Lower leg skin (tissue), 3 donors: Measurements from ENCODE around the gene IL13RA1.

ENCODE experiments used
- CTCF ChIP-seq, 3 donors: fragments of 450-650 bp; IDR thresholded peaks; one replicate each; pipeline ENCODE4 v1.5.1; 2016; ENCODE audit warnings: antibody characterized with exemption in 3 of 3, mild to moderate bottlenecking in 3 of 3, moderate library complexity in 2 of 3
- POLR2A ChIP-seq, 2 donors: fragments of 450-650 bp; IDR thresholded peaks; one replicate each; pipeline ENCODE4 v1.6.1; 2016 to 2017; ENCODE audit warnings: antibody characterized with exemption in 2 of 2, mild to moderate bottlenecking in 1 of 2, moderate library complexity in 1 of 2

- no peak for TF ChIP-seq CTCF (IDR thresholded peaks at IDR 0.05)
- TF ChIP-seq POLR2A (IDR thresholded peaks at IDR 0.05) = no peak
Observed at GRCh38 chrX:118773782-118774181, 46.4 kb downstream of the IL13RA1 start.
